GM21717 (cell line): ENCODE measurements around the gene CYP4A11.
"Not testable (repeated sequence)": the region's sequence is repeated elsewhere in the genome, so short reads cannot be mapped to it uniquely, and the experiment has no call there.

ENCODE experiments used
- ATAC-seq: cut with Tn5 transposase; IDR thresholded peaks from one replicate; pipeline ENCODE4 v1.9.1; 2021; ENCODE audit warnings: mild to moderate bottlenecking, moderate library complexity; ENCODE audit not compliant: unreplicated experiment

Gene CYP4A11, protein sequence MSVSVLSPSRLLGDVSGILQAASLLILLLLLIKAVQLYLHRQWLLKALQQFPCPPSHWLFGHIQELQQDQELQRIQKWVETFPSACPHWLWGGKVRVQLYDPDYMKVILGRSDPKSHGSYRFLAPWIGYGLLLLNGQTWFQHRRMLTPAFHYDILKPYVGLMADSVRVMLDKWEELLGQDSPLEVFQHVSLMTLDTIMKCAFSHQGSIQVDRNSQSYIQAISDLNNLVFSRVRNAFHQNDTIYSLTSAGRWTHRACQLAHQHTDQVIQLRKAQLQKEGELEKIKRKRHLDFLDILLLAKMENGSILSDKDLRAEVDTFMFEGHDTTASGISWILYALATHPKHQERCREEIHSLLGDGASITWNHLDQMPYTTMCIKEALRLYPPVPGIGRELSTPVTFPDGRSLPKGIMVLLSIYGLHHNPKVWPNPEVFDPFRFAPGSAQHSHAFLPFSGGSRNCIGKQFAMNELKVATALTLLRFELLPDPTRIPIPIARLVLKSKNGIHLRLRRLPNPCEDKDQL

DNA sequence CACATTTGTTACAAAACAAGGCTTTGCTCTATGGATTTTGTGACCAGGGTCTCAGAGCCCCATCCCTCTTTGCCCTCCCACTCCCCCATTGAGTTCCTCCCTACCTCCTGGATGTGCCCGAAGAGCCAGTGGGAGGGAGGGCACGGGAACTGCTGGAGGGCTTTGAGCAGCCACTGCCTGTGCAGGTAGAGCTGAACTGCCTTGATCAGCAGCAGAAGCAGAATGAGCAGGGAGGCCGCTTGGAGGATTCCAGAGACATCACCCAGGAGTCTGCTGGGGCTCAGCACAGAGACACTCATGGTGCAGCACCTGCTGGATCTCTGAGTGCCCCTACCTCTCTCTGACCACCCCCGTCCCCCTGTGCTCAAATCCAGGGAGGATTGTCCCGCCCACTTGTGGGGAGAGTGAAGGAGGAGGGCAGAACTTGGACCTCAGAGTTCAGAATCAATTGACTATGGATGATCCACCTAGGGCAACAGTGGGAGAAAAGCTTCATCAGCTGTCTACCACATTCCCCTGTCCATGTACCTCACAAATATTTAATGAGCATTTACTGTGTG, at the start of gene CYP4A11:
Gene CYP4A11, minus strand, starts transcription at position 342 of the 560 bp plus-strand sequence. Its CDS starts 43 bp downstream, at position 299.
- no peak for ATAC-seq

DNA sequence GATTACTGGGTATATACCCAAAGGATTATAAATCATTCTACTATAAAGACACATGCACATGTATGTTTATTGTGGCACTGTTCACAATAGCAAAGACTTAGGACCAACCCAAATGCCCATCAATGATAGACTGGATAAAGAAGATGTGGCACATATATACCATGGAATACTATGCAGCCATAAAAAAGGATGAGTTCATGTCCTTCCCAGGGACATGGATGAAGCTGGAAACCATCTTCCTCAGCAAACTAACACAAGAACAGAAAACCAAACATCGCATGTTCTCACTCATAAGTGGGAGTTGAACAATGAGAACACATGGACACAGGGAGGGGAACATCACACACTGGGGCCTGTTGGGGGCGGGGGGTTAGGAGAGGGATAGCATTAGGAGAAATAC, 49.3 kb upstream of the CYP4A11 start:
- ATAC-seq, result not testable (repeated sequence)

DNA sequence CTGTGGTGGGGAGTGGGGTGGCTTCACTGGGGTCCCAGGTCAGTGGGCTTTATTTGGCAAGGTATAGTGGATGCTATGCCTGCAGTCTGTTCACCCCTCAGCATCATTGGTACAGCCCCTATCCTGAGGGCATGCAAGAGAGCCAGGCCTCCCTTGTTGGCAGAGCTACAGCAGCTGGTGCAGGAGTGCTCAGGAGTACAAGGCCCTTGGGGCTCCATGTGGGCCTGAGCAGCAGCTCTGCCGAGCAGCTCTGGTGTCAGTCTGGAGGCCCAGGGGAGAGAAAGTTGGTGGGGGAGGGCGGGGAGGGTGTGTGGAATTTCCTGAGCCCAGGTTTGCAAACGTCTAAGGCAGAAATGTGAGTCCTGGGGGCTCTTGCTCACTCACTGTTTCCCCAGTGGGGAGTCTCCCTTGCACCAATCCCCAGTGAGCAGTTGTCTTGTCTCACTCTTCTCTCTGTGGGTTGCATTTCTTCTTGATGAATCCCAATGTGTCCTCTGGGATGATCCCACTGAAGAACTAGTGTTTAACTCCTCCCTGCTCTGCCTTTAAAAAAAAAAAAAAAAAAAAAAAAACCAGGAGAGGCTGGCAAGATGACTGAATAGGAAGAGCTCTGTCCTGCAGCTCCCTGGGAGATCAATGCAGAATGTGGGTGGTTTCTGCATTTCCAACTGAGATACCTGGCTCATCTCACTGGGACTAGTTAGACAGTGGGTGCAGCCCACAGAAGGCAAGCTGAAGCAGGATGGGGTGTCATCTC, 42.7 kb upstream of the CYP4A11 start:
- ATAC-seq, result no peak

DNA sequence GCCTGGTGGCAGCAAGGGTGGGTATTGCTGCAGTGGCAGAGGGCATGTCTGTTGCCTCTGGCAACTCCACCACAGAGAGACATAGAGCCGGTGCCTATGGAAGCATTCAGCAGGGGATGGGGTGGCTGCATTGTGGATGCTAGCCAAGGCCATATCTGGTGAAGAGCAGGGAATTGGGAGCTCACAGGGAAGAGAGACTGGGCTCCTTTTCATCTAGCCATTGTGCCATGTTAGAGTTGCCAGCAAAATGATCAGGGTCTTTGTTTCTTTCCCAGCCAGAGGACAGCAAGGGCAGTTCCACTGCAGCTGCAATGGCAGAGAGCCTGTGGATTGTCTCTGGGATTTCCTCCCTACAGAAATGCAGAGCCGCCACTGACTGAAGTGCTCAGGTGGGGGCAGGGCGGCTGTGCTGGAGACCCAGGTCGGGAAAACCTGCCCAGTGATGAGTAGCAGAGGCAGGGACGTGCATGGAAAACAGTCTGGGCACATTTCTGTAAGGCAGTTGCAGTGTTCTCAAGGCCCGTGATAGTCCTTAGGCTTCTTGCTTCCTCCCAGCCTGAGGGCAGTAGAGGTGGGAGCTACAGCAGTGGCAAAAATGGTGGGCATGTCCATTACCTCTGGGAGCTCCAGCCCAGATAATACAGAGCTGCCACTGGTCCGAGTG, 42.0 kb upstream of the CYP4A11 start:
- no peak for ATAC-seq

DNA sequence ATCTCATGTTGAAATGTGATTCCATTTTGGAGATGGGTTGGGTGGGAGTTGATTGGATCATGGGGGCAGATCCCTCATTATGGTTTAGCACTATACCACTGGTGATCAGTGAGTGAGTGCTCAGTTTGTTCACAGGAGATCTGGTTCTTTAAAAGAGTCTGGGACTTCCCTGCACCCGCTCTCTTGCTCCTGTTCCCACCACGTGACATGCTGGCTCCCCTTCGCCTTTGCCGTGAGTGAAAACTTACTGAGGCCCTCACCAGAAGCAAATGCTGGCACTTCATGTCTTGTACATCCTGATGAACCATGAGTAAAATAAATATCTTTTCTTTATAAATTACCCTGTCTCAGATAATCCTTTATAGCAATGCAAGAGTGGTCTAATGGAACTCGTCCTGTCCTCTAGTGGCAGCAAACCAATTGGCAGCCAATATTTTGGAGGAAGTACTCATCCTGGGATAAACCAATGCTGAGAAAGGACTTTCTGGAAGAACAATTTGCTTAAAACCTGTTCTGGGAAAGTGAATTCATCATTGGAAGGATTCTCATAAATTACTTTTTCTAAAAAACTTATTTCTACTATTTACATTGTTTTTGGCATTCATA, 27.8 kb upstream of the CYP4A11 start:
- no peak for ATAC-seq

DNA sequence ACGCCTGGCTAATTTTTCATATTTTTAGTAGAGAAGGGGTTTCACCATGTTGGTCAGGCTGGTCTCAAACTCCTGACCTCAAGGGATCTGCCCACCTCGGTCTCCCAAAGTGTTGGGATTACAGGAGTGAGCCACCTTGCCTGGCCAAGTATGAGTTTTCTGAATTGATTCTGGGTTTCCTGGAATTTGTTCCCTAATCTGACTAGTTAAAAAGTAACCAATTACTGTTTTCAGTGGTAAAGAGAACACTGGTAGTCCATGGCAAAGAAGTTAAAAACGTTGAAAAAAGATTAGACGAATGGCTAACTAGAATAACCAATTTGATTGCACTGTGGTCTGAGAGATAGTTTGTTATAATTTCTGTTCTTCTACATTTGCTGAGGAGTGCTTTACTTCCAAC, 21.0 kb upstream of the CYP4A11 start:
- not testable (repeated sequence) for ATAC-seq

DNA sequence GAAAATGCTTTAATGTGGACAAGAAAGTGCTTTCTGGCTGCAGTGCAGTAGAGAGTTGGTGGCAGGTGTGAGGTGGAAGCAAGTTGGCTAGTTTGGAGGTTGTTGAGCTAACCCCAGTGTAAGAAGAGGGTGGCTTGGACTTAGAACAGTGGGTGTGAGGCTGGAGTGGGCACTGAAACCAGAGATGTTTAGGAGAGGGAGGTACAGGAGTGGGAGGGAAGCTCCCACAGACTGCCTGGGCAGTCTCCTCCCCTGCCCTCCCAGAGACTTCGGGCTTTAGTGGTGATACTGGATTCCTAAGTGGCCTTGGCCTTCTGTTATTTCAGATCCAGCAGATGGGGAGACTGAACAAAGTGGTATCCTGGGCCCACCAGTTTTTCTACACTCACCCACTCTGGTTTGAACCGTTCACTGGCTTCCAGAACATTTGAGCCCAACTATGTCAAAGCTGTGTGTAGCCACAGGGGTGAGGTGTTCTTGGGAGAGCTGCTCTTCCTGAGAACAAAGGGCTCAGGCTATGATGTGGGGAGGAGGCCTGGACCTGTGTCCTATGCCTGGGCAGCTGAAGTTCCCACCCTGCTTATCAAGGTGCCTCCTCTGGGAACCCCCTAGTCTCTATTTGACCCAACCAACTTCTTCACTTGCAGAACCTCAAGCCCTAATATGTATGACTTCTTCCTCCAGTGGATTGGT, 19.9 kb upstream of the CYP4A11 start:
- no peak for ATAC-seq

DNA sequence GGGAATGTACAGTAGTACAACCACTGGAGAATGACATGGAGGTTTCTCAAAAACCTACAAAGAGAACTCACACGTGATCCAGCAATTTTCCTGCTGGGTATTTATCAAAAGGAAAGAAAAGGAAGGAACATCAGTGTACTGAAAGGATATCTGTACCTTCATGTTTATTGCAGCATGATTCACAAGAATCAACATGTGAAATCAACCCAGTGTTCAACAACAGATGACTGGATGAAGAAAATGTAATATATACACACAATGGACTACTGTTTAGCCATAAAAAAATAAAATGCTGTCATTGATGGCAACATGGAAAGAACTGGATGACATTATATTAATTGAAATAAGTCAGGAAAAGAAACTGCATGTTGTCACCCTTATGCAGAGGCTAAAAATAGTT, 19.0 kb upstream of the CYP4A11 start:
- no peak for ATAC-seq

DNA sequence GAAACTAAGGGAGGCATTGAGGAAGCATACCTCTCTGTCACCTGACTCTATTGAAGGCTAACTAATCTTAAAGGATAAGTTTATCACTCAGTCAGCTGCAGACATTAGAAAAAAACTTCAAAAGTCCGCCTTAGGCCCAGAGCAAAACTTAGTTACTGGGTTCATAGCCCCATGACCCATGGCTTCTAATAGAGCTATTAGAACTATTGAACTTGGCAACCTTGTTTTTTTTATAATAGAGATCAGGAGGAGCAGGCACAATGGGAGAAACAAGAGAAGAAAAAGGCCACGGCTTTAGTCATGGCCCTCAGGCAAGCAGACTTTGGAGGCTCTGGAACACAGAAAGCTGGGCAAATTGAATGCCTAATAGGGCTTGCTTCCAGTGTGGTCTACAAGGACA, 13.8 kb upstream of the CYP4A11 start:
- not testable (repeated sequence) for ATAC-seq

DNA sequence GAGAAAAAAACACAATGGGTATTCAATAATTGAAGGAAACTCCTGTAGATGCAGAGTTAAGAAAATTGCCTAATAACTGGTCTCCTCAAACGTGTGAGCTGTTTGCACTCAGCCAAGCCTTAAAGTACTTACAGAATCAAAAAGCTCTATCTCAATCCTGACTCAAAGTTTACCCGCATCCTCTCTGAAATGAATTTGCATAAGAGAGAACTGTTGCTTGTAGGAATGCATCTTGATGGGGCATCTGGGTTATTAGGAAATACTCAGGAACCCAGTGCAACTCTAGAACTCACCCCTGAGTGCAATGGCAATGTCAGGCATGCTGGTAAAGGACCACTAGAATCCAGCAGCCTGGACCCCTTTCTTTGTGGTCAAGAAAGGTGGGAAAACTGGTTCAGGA, 12.6 kb upstream of the CYP4A11 start:
- not testable (repeated sequence) for ATAC-seq

DNA sequence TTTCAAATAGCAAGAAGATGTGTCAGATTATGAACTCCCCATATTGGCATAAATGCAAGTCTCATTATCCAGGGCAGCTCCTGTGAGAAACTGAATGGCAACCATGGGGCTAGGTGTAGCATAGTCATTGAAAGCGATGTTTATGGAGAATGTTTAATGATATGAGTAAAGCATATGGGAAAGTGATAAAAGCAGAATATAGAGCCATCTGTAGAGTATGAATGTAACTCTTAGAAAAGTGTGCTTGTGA, 8.1 kb upstream of the CYP4A11 start:
- ATAC-seq, result not testable (repeated sequence)

DNA sequence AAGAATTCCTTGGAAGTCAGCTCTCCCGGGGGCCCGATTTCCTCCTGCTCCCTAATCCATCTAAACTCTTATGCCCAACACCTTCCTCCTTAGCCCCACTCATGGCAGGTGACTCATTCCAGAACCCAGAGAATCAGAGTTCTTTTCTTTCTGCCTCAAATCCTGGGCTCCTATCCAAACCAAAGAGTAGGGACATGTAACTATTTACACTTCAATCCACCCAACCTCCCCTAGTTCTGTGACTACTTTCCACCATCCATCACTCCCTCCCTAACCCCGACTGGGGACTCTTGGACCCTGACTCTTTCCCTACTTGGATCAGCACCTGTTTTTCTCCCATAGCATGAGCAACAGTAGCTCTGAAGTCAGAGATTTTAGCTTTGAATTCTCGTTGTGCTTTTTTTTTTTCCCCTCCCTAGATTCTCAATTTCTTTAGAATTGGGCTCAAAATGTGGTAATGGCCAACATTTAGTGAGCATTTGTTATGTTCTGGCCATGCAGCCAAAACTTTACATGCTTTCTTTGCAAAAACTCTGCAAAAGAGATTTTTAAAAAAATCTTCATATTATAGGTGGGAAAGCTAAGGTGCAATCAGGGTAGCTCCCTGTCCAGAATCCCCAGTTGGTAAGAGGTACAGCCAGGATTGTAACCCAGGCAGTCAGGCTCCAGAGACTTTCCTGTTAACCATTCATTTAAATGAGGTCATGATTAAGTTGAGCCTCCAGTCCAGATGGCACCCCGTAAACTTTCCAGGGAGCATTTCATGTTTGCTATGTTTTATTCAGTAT, 7.5 kb upstream of the CYP4A11 start:
- ATAC-seq, result no peak

DNA sequence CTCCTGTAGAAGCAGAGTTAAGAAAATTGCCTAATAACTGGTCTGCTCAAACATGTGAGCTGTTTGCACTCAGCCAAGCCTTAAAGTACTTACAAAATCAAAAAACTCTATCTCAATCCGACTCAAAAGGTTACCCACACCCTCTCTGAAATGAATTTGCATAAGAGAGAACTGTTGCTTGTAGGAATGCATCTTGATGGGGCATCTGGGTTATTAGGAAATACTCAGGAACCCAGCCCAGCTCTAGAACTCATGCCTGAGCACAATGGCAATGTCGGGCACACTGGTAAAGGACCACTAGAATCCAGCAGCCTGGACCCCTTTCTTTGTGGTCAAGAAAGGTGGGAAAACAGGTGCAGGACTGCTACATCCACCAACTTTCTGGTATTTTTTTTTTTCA, 6.4 kb upstream of the CYP4A11 start:
- not testable (repeated sequence) for ATAC-seq

DNA sequence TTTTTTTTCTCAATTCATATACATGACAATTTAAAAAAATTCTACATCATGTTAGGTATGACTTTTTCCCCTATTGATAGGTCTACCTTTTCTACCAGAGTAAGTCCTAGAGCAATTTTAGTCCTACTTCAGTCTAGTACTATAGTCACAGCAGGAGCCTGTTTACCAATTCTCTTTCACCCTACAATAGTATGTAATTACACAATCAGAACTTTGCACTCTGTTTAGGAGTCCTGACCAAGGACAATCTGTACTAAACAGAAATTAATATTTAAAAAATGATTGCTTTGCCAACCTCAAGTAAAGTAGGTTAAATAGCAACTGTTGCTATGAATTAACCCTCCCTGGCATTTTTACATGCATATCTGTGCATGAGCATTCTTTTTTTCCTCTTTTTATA, 810 bp upstream of the CYP4A11 start:
- ATAC-seq, result no peak

DNA sequence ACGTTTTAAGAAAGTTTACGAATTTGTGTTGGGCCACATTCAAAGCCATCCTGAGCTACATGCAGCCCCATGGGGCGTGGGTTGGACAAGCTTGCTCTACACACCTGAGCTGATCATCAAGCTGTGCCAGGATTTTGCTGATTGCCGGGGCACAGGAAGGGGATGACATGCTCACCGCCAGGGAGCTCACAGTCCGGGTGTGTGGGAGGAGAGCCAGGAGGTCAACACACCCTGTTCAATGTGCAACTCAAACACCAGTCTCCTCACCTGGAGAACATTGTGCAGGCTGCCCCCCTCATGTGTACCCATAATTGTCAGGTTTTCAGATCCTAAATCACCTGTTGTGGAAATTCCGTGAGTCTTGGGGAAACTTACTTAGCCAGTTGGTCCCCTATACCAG, 969 bp downstream of the CYP4A11 start:
- no peak for ATAC-seq

DNA sequence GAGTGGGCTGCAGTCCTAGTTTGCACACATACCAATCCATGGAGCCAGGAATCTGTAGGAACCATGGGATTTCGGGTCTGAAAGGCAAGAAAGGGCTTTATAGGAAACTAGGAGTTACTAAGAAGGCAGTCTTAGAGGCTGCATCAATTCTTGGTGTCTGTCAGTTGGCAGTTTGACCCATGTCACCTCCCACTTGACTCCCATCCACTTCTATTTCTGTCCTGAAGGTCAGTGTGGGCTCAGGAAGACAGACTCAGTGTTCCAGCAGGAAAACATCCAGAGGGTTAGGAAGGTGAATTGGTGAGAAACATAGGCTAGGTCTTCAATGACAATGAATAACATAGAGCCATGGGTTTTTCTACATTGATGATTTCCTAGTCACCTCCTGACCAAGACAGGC, 4.0 kb downstream of the CYP4A11 start:
- no peak for ATAC-seq

DNA sequence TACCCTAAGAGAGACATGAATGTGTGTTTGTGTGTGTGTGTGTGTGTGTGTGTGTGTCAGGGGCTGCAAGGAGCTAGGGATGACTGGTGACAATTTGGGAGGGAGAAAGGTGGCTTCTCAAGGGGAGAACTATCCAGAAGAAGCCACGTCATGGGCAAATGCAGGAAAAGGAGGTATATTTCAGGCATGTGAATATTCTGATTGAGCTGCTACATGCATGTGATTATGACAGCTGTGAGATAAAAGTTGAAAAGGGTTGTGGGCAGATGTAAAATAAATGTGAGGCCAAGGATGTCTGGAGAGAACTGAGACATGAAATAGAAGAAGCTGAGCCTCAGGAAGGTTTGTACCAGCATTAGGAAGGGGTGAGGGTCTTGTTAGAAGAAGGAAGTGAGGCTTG, 4.5 kb downstream of the CYP4A11 start:
- no peak for ATAC-seq

DNA sequence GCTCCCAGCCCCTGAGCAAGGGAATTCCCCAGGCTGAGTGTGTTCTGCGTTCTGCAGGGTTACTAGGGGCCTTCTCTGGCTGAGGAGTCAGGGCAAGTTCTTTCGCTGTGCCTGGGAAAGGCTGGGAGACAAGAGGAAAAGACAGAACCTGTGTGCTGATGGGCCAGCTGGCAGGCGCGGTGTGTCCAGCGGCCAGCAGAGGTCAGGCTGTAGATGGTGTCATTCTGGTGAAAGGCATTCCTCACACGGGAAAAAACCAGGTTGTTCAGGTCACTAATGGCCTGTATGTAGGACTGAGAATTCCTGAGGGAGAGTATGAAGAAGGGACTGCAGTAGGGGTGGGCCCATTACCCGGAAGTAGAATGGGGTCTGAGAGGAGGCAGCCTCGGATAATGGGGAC, 6.4 kb downstream of the CYP4A11 start:
- not testable (repeated sequence) for ATAC-seq

DNA sequence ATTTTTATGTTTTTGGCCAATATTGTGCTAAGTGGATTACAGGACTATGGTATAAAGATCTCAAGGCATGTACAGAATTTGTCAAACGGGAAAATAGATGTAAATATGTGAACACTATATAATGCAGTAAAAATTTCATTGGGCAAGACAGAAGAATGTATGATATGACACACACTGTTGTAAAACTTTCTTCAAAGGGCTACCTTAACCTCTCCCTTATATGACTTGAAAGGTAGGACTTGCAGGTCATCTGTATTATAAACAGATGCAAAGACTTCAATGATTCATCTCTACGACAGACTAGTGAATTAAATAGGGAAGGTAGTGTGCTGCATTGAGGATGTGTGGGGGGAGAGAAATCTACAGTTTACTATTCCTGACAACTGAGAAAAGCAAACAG, 9.3 kb downstream of the CYP4A11 start:
- ATAC-seq, result not testable (repeated sequence)

DNA sequence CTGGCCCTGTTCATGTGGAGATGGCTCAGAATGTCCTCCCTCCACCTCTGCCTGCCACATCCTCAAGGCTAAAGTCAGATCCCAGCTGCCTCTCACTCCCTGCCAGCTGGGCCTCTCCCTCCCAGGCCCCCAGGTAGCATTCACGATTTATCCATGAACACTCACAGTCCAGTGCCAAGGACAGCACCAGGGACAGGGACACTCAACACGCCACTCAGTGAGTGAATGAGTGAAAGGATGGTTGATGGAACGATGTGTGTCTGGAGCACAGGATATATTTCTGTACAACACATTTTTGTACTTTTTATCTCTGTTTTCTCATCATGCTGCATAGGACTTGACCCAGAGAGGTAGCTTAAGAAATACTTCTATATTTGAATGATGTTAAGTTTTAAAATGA, 10.1 kb downstream of the CYP4A11 start:
- no peak for ATAC-seq
